Measurements from ENCODE around the gene IGFBP5.

The IGFBP5 gene

DNA sequence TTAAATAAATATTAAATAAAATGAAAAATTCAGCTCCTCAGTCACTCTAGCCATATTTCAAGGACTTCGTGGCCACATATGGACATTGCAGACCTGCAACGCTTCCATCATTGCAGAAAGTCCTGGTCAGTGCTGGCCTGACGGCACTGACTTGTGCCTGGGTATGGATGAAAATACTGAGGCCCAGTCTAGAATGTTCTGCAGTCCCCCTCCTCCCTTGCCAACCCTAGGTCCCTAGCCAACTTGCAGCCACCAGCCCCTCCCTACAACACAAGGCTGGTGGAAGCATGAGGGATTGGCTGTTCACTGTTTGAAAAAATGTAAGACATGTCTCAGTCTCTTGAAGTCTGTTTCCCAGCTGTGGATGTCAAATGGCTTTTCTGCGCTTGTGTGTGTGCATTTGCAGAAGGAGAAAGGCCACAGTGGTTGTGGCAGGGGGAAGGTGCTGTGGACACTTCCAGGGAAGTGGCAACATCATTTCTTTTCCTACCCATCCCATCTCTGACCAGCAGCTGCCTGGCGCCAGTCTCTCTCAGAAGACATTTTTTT, 9.9 kb downstream of the IGFBP5 start:
- TF ChIP-seq RAD21 (IDR thresholded peaks at IDR 0.05; ENCODE audit: low read depth) = no peak

DNA sequence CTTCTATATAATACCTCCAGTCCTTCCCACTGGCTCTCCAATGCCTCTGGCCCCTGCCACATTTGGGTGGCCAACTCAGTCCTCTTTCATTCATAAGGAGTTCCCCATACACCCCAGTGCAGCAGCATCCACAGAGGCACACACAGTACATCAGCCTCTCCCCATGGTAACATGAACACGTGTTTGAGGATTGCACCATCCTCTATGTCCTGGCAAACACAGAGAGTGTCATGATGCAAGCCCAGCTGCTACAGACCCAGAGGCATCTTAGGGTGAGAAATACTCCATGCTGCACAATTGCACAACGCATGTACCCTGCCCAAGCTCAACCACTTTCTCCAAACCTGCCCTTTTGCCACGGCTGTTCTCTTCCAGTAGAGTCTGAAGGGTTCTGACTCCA, 11.5 kb downstream of the IGFBP5 start:
- TF ChIP-seq NFIC (IDR thresholded peaks at IDR 0.05) (no peak), EP300 (IDR thresholded peaks at IDR 0.05; ENCODE audit: borderline replicate concordance) (no peak), CREB1 (IDR thresholded peaks at IDR 0.05; ENCODE audit: low read depth) (no peak), YY1 (IDR thresholded peaks at IDR 0.05; ENCODE audit: low read depth) (no peak), TAF1 (IDR thresholded peaks at IDR 0.05; ENCODE audit: low read depth) (no peak), CEBPB (IDR thresholded peaks at IDR 0.05) (no peak), ZBTB7A (IDR thresholded peaks at IDR 0.05; ENCODE audit: low read depth) (no peak), EGR1 (IDR thresholded peaks at IDR 0.05) (no peak), FOXM1 (IDR thresholded peaks at IDR 0.05; ENCODE audit: borderline replicate concordance, low read depth) (no peak), RAD21 (IDR thresholded peaks at IDR 0.05; ENCODE audit: low read depth) (no peak), TCF12 (IDR thresholded peaks at IDR 0.05; ENCODE audit: low read depth) (no peak), TEAD4 (IDR thresholded peaks at IDR 0.05) (no peak)
- TF ChIP-seq, protein P1, sequence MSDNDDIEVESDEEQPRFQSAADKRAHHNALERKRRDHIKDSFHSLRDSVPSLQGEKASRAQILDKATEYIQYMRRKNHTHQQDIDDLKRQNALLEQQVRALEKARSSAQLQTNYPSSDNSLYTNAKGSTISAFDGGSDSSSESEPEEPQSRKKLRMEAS (IDR thresholded peaks at IDR 0.05) = no peak
- TF ChIP-seq, protein P2, sequence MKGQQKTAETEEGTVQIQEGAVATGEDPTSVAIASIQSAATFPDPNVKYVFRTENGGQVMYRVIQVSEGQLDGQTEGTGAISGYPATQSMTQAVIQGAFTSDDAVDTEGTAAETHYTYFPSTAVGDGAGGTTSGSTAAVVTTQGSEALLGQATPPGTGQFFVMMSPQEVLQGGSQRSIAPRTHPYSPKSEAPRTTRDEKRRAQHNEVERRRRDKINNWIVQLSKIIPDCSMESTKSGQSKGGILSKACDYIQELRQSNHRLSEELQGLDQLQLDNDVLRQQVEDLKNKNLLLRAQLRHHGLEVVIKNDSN (IDR thresholded peaks at IDR 0.05) = no peak
- TF ChIP-seq, protein P3, sequence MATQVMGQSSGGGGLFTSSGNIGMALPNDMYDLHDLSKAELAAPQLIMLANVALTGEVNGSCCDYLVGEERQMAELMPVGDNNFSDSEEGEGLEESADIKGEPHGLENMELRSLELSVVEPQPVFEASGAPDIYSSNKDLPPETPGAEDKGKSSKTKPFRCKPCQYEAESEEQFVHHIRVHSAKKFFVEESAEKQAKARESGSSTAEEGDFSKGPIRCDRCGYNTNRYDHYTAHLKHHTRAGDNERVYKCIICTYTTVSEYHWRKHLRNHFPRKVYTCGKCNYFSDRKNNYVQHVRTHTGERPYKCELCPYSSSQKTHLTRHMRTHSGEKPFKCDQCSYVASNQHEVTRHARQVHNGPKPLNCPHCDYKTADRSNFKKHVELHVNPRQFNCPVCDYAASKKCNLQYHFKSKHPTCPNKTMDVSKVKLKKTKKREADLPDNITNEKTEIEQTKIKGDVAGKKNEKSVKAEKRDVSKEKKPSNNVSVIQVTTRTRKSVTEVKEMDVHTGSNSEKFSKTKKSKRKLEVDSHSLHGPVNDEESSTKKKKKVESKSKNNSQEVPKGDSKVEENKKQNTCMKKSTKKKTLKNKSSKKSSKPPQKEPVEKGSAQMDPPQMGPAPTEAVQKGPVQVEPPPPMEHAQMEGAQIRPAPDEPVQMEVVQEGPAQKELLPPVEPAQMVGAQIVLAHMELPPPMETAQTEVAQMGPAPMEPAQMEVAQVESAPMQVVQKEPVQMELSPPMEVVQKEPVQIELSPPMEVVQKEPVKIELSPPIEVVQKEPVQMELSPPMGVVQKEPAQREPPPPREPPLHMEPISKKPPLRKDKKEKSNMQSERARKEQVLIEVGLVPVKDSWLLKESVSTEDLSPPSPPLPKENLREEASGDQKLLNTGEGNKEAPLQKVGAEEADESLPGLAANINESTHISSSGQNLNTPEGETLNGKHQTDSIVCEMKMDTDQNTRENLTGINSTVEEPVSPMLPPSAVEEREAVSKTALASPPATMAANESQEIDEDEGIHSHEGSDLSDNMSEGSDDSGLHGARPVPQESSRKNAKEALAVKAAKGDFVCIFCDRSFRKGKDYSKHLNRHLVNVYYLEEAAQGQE (IDR thresholded peaks at IDR 0.05; ENCODE audit: low read depth) = no peak

DNA sequence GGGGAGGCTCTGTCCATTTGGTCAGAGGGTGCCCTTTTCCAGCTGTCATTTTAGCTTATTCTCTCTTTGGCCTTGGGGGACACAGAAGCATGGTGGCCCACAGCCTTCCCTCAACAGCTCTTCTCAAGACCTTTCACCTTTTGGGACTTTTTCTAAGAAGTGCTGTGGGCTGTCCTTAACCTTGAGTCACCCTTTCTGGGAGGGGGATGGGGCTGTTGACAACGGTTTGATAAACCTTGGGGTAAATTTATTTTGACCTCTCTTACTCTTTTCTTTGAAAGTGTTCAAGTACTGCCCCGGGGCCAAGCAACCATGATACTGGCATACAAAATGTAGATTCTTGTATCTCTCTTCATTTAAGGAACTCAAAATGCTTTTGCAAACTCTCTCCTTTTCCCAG, 13.7 kb downstream of the IGFBP5 start:
- no peak for TF ChIP-seq NFIC (IDR thresholded peaks at IDR 0.05)
- TF ChIP-seq EP300 (IDR thresholded peaks at IDR 0.05; ENCODE audit: borderline replicate concordance) = no peak
- TF ChIP-seq TEAD4 (IDR thresholded peaks at IDR 0.05) = no peak
- no peak for TF ChIP-seq TAF1 (IDR thresholded peaks at IDR 0.05; ENCODE audit: low read depth)
- TF ChIP-seq ZBTB7A (IDR thresholded peaks at IDR 0.05; ENCODE audit: low read depth) = no peak
- TF ChIP-seq EGR1 (IDR thresholded peaks at IDR 0.05) = no peak

DNA sequence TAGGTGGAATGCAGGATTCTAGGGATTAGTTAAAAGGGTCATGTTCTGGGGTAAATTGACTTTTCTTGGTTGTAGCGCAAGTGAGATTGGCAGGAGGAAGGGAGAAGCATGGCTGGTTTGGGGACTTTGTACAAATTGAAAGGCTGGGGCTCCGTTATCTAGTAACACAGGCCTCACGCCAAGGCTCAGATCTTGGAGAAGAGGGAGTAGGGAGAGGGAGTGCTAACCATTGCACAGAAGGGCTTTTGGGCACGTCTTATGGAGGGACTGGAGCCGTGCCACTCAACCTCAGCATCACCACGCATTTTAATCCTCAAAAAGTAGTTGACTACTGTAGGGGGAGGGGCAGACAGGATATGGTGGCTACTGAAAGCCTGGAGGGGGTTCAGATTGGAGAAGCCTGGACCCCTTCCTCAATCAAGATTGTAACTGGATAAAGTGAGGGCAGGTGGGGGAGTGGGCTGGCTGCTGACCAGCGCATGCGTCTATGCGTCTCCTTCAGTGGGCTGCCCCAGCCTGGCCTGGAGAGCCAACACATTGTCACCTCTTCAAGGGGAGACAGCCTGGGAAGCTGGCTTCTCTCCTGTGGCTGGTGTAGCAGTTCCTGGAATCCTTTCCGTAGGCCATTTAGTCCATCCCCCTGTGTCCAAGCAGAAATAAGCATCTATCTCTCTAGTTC, 14.3 kb downstream of the IGFBP5 start:
- TF ChIP-seq EP300 (IDR thresholded peaks at IDR 0.05; ENCODE audit: borderline replicate concordance) (no peak), TCF12 (IDR thresholded peaks at IDR 0.05; ENCODE audit: low read depth) (no peak), CREB1 (IDR thresholded peaks at IDR 0.05; ENCODE audit: low read depth) (no peak)

DNA sequence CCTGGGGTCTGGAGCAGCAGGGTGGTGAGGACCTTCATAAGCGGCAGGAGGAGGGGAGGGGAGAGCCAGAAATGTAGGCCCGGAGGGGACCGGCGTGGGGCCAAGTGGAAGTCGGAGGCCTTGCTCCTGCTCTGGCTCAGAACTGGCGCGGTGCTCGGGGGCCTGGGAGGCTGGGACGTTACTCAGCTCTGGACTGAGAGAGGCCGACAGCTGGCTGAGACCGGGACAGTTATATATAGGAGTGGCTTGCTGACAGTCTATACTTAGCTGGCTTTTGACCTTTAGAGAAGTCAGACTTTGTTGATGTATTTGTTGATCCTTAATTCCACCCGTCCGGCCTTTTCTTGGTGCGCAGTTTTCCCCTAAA, 15.7 kb downstream of the IGFBP5 start:
- TF ChIP-seq EP300 (IDR thresholded peaks at IDR 0.05; ENCODE audit: borderline replicate concordance) = no peak
- no peak for TF ChIP-seq ZBTB7A (IDR thresholded peaks at IDR 0.05; ENCODE audit: low read depth)
- no peak for TF ChIP-seq CREB1 (IDR thresholded peaks at IDR 0.05; ENCODE audit: low read depth)
- TF ChIP-seq FOXM1 (IDR thresholded peaks at IDR 0.05; ENCODE audit: borderline replicate concordance, low read depth) = no peak
- no peak for TF ChIP-seq RAD21 (IDR thresholded peaks at IDR 0.05; ENCODE audit: low read depth)
- no peak for TF ChIP-seq TAF1 (IDR thresholded peaks at IDR 0.05; ENCODE audit: low read depth)
- no peak for TF ChIP-seq TCF12 (IDR thresholded peaks at IDR 0.05; ENCODE audit: low read depth)
- no peak for TF ChIP-seq CEBPB (IDR thresholded peaks at IDR 0.05)
- TF ChIP-seq, protein P3 (IDR thresholded peaks at IDR 0.05; ENCODE audit: low read depth) = no peak
- TF ChIP-seq, protein P2 (IDR thresholded peaks at IDR 0.05) = no peak
- TF ChIP-seq EGR1 (IDR thresholded peaks at IDR 0.05) = no peak
- no peak for TF ChIP-seq YY1 (IDR thresholded peaks at IDR 0.05; ENCODE audit: low read depth)
- TF ChIP-seq, protein P1 (IDR thresholded peaks at IDR 0.05) = no peak
- no peak for TF ChIP-seq TEAD4 (IDR thresholded peaks at IDR 0.05)
- TF ChIP-seq NFIC (IDR thresholded peaks at IDR 0.05) = no peak
